HAP-1 (cell line): ENCODE results near the gene CIAO3.
"Not testable (repeated sequence)": the region's sequence is repeated elsewhere in the genome, so short reads cannot be mapped to it uniquely, and the experiment has no call there.

Experiments used
- DNase-seq, 2 experiments: peaks; one replicate each; pipeline ENCODE4 v3.0.0-alpha.2; 2016 to 2020; ENCODE audit warnings: low spot score in 2 of 2
- H3K27me3 ChIP-seq: fragments of 250-450 bp; sonication (Bioruptor Pico); 2 replicates; pipeline ENCODE4 v1.5.1; 2020; ENCODE audit warnings: low read depth, mild to moderate bottlenecking, moderate library complexity
- H3K36me3 ChIP-seq: fragments of 250-450 bp; sonication (Bioruptor Pico); replicated peaks from 2 replicates; pipeline ENCODE4 v1.5.1; 2020; ENCODE audit warnings: mild to moderate bottlenecking
- H3K4me1 ChIP-seq: fragments of 250-450 bp; sonication (Bioruptor Pico); 2 replicates; pipeline ENCODE4 v1.5.1; 2020; ENCODE audit warnings: mild to moderate bottlenecking
- H3K4me3 ChIP-seq: fragments of 250-450 bp; sonication (Bioruptor Pico); 2 replicates; pipeline ENCODE4 v1.5.1; 2020; ENCODE audit warnings: mild to moderate bottlenecking, moderate library complexity
- H3K9me3 ChIP-seq: fragments of 250-450 bp; sonication (Bioruptor Pico); 2 replicates; pipeline ENCODE4 v1.5.1; 2020; ENCODE audit warnings: mild to moderate bottlenecking, moderate library complexity
- in situ Hi-C: fragments of 300-500 bp; cut with MboI; formaldehyde crosslinking; loops from 3 replicates; pipeline ENCODE4 v1.14.3; 2020; ENCODE audit warnings: low sequenced_read_pairs, inconsistent platforms, mixed read lengths

The CIAO3 gene

DNA sequence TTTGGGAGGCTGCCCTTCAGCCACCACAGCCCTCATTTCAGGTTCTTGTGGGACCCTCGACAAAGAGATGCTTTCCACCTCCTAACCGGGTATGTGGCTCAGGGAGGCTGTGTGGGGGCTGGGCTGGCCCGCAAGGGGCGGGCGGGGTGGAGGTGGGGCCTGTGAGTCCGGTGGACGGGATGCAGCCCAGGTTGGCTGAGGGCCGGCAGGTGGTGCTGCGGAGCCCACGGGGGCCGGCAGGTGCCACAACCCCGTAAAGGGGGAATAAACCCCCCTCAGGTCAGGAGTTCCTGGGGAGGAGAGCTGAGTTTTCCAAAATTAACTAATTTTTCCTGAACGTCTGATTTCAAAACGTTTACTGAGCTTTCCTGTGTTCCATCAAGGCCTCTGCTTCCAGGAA is 4.9 kb upstream of the CIAO3 start:
- in situ Hi-C loops, result no loop called here
- H3K27me3 ChIP-seq, result no peaks in the 10 kb centered on the region
- H3K9me3 ChIP-seq, result no peaks in the 10 kb centered on the region
- H3K4me3 ChIP-seq, result no peak overlapping the region
- peak; percentile 31 to 81 for DNase-seq
- H3K36me3 ChIP-seq, result no peaks in the 10 kb centered on the region
- H3K4me1 ChIP-seq, result peaks cover 3% of the 10 kb centered on the region

DNA sequence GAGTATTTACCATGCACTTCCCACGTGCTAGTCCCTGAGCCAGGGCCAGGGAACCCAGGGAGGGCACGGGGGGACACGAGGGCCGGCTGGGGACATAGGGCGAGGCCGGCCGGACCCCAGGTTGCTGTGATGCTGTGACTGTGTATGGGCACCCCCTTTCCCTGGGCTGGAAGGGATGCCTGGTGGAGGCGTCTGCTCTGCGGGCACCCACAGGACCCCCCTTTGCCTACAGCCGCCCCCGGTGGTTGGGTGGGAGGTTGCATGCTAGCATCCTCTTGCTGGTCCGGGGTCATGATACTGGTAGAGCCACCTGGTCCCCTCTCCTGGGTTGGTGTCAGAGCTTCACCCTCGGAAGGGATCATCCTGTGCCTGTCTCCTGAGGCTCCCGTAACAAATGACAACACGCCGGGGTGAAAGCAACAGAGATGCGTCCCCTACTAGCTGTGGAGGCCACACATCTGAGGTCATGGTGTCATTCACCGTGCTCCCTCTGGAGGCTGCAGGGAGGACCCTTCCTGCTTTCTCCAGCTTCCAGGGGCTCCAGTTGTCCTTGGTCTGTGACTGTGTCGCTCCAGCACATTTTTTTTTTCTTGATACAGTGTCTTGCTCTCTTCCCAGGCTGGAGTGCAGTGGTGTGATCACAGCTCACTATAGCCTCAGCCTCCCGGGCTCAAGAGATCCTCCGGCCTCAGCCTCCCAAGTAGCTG is 3.1 kb upstream of the CIAO3 start:
- Histone ChIP-seq H3K4me3 (no peak overlapping the region), H3K4me1 (peaks cover 6% of the 10 kb centered on the region), H3K27me3 (no peaks in the 10 kb centered on the region), H3K9me3 (no peaks in the 10 kb centered on the region), H3K36me3 (peaks cover 3% of the 10 kb centered on the region)
- DNase-seq, result peak in 1 of 2 experiments; percentile 41
- in situ Hi-C loops, result no loop called here

DNA sequence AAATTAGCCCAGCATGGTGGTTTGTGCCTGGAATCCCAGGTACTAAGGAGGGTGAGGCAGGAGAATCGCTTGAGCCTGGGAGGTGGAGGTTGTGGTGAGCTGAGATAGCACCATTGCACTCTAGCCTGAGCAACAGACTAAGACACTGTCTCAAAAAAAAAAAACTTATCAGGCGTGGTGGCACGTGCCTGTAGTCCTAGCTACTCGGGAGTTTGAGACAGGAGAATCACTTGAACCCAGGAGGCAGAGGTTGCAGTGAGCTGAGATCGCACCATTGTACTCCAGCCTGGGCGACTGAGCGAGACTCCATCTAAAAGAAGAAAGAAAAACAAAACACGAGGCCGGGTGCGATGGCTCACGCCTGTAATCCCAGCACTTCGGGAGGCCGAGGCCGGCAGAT is 2.1 kb upstream of the CIAO3 start:
- DNase-seq, H3K9me3 ChIP-seq, in situ Hi-C loops, H3K4me1 ChIP-seq, H3K27me3 ChIP-seq, H3K36me3 ChIP-seq, H3K4me3 ChIP-seq: not testable (repeated sequence)

DNA sequence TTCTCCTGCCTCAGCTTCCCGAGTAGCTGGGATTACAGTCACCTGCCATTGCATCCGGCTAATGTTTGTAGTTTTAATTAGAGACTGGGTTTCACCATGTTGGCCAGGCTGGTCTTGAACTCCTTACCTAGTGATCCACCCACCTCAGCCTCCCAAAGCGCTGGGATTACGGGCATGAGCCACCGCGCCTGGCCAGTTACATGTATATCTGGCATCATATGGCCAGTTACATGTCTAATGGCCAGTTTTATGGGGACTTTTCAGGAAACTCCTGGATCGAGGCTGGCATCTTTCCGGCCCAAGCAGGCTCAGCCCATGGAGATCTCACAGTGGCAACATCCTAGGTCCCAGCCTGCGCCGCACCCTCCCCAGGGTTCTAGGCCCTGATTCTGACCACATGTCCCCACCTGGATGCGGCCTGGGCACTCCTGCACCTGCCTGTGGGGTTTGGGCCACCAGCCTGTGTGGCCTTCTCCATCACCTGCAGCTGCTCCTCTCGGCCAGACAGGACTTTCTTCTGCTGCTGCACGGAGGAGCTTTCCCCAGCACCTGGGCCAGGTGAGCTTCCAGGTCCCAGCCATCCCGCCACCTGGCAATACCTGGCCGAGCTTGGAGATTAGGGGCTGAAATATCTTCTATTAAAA is 1.3 kb upstream of the CIAO3 start:
- no peak overlapping the region for H3K4me3 ChIP-seq
- H3K27me3 ChIP-seq, result no peaks in the 10 kb centered on the region
- in situ Hi-C loops, result no loop called here
- no peaks in the 10 kb centered on the region for H3K9me3 ChIP-seq
- peaks cover 6% of the 10 kb centered on the region for H3K4me1 ChIP-seq
- H3K36me3 ChIP-seq, result peaks cover 10% of the 10 kb centered on the region
- DNase-seq, result no peak

DNA sequence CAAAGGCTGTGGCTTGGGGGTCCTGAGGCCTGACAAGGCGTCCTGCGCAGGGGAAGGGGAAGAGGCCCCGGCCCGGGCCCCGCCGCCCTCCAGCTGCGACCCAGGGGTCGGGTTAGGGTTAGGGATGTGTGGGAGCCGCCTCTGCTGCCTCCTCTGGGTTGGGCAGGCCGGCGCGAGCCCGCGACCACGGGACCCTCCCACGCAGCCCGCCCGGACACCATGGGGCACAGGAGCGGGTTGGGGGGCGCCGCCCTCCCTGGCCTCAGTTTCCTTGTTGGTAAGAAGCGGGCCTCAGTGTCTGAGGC is 386 bp downstream of the CIAO3 start:
- no peak for DNase-seq

DNA sequence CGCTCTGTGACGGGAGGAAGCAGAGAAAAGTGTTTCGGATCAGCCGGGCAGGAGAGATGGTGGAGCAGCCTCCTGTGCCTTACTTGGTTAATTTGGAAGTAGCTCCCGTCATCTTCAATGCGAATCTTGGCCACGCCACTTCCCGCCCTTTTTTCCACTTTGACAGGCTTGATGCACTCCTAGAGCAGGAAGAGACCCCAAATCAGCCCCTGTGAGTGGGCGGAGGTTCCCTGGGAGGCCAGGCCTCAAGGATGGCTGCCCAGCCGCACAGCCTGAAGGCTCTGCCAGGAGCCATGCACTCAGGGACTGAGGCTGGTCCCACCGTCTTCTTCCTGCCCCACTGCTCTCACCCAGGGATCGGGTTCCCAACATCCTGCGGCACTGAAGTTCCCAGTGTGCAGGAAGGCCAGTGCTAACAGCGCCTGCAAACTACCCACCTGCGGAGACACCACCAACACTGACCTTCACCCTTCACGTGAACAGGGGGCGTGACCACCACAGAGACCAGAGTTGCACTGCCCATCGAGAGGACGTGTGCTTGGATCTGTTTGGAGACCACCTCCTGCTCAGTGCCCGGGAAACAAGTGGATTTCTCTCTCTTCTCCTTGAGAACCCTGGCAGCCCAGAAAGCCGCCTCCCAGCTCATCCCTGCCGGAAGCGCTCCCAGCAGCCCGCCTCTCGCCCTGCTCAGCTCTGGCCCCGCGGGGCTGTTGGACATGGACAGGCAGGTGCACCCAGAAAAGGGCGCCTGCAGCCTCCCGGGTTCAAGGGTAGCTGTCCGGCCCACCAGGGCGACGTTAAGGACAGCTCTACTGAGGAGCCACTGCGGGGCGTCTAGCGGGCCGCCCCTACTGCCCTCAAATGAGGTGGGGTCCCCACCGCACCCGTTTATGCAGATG is 988 bp downstream of the CIAO3 start:
- peak overlapping the region; percentile 98 for H3K4me3 ChIP-seq
- no peaks in the 10 kb centered on the region for H3K9me3 ChIP-seq
- in situ Hi-C loops, result no loop called here
- no peaks in the 10 kb centered on the region for H3K27me3 ChIP-seq
- H3K4me1 ChIP-seq, result peaks cover 6% of the 10 kb centered on the region
- peaks cover 32% of the 10 kb centered on the region for H3K36me3 ChIP-seq
- DNase-seq, result no peak

More for the DNA sequence above, 386 bp downstream of the CIAO3 start:
- in situ Hi-C loops, result no loop called here
- Histone ChIP-seq H3K4me3 (peak overlapping the region; percentile 98), H3K4me1 (peaks cover 6% of the 10 kb centered on the region), H3K9me3 (no peaks in the 10 kb centered on the region), H3K27me3 (no peaks in the 10 kb centered on the region), H3K36me3 (peaks cover 27% of the 10 kb centered on the region)

DNA sequence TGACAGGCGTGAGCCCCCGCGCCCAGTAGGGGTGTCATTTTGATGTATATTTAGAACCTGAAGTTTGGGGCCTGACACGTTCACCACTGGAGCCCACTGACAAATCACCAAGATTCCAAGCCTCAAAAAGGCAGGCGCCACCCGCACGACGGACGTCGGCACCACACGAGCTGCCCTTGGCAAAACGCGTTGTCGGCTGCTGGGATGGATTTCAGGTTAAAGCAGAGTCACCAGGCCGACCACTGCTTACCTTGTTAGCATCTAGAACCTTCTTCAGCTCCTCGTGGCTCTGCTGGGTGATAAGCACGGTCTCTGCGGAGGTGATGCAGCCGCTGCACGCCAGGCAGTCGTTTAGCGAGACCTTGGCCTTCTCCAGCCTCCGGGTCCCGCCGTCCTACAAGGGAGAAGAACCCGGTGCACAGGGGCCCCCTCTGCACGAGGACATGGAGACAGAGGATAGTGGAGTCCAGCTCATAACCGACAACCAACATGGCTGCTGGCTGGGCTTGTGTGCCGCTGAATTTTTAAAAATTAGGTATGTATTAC is 3.8 kb downstream of the CIAO3 start:
- no peak overlapping the region for H3K4me3 ChIP-seq

DNA sequence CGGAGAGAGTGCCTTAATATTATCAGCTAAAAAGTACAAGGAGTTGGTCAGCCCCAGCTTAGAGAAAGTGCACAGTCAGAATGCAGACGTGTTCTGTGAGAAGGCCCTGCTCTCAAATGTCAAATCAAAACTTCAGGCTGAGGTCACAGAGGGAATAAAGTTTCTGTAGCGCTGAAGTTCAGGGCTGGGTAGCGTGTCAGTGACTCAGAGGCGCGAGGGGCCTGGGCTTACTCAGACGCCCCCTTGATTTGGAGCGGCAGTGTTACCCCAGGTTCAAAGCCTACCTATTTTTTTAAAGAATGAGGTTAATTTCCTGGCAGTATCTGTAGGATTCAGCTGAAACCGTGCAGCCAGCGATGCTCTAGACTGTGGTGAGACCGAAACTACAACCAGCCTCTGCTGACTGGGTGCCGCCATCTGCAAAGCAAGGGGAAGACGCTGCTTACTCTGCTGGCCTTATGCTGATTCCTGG is 4.8 kb downstream of the CIAO3 start:
- no peak overlapping the region for H3K4me3 ChIP-seq
- H3K36me3 ChIP-seq, result peaks cover 62% of the 10 kb centered on the region
- no peaks in the 10 kb centered on the region for H3K9me3 ChIP-seq
- H3K4me1 ChIP-seq, result peaks cover 3% of the 10 kb centered on the region; the same call in 1 of the 2 replicates
- no peaks in the 10 kb centered on the region for H3K27me3 ChIP-seq
- DNase-seq, result no peak
- in situ Hi-C loops, result no loop called here

More for the DNA sequence above, 3.8 kb downstream of the CIAO3 start:
- no peak for DNase-seq
- Histone ChIP-seq H3K27me3 (no peaks in the 10 kb centered on the region), H3K9me3 (no peaks in the 10 kb centered on the region), H3K36me3 (peaks cover 54% of the 10 kb centered on the region), H3K4me1 (peaks cover 6% of the 10 kb centered on the region)
- in situ Hi-C loops, result no loop called here

DNA sequence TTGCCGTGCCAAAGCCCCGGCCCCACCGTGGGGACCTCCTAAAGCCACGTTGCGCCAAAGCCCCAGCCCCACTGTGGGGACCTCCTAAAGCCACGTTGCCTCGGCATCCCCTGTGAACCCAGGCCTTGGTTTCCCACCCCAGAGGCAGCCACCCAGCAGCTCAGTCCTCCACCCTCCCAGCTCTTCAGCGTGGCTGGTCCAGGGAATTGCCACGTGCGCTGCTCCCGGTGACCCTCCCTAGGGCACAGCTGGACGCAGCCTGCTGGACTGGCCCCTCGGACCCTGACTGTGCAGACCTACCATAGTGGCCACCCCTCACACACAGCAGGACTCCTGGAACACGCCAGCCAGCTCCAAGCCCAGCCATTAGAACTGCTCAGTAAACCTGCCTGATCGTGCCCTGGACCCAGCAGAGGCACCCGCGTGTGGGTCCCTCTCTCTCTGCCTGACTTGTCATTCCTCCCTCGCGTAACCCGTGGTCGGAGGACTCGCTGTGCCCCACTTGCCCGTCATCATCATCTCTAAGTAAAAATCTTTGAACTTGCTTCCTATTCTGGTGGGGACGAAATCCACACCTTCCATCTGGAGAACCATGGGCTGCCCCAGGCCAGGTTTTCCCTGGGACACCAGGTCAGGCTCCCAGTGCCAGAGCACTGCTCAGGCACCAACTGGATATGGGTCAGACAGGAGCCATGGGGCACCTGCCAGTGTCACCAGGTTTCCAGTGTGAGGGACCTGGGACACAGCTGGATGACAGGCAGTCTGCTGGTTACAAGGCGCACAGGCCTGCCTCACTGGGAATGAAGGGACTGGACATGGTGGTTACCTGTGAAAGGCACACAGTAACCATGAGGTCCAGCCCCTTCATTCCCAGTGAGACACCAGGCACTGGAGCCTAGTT is 5.6 kb downstream of the CIAO3 start:
- no peak for DNase-seq
- peaks cover 65% of the 10 kb centered on the region for H3K36me3 ChIP-seq
- no peak overlapping the region for H3K4me3 ChIP-seq
- H3K4me1 ChIP-seq, result peaks cover 3% of the 10 kb centered on the region; the same call in 1 of the 2 replicates
- no peaks in the 10 kb centered on the region for H3K9me3 ChIP-seq
- in situ Hi-C loops, result loop anchor here (5.0 kb wide), 1 partner anchor 52 kb away; the partner anchor contains the start of genes CHTF18 and RPUSD1
- no peaks in the 10 kb centered on the region for H3K27me3 ChIP-seq

DNA sequence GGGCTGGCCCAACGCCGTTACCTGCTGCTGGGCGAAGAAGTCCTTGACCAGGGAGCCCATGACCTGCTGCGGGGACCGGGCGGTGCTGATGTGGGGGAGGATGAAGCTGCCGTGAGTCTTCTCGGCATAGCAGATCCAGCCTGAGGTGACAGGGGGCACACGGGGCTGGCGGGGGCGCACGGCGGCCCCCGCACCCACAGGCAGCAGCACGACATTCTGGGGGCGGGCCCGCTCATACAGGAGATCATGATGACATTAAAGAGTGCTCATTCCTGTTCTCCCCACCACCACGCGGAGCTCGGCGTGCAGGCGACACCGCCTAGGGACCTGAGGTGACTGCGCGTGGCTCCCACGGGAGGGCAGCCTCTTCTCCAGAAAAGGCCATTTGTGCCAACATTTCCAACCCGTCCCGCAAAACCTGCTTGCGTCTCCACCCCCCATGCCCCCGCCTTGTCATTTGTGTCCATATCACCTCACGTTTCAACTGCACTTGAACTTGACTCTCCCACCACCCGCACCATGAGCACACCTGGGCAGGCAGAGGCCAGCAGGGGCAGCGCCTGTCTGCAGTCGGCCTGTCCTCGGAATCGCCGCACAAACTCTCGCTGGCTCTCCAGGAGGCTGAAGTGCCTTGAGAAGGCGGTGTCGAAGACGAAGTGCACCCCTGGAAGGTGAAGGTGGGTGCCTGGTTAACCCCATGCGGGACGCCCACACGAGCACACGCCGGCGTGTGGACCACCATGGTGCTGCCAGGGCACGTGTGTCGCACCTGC is 6.4 kb downstream of the CIAO3 start:
- Histone ChIP-seq H3K9me3 (no peaks in the 10 kb centered on the region), H3K4me3 (no peak overlapping the region), H3K4me1 (no peaks in the 10 kb centered on the region), H3K27me3 (no peaks in the 10 kb centered on the region), H3K36me3 (peaks cover 74% of the 10 kb centered on the region)
- in situ Hi-C loops, result loop anchor here (5.0 kb wide), 1 partner anchor 53 kb away; the partner anchor contains the start of genes CHTF18 and RPUSD1
- no peak for DNase-seq

DNA sequence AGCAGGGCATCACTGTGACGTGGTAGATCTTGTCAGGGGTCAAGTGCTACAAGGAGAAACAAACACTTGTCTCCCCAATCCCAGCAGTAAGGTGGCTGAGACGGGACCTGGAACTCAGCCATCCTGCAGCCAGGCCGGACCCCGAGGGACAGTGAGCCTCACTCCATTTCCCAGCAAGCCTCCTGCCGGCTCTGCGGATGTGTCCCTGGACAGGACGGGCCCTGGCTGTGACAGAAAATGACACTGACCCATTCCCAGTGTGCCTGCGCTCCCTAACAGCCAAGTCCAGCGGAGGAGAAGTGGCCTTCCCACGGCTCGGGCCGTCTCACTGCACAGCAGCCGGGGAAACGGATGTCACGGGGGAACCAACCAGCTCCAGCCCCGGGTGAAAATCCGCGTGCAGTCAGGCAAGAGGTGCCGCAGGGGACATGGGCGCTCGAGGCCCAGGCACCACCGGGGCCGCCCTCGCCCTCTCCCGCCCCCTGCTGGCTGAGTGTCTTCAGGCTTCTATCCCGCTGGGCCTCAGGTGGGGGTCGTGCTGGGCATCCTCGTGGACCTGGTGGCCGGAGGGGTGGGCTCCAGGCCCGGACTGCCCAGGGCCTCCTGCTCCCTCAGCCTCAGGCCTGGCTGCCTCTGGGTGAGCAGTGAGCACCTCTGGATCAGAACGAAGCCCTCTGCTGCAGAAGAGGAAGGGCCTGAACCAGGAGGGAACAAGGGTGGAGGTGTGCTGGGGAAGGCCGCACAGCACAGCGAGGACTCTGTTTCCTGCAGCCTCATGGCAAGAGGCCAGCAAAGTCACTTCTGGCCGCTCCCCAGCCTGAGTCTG is 7.2 kb downstream of the CIAO3 start:
- H3K36me3 ChIP-seq, result peaks cover 77% of the 10 kb centered on the region
- DNase-seq, result peak in 1 of 2 experiments; percentile 78
- no peaks in the 10 kb centered on the region for H3K27me3 ChIP-seq
- H3K4me3 ChIP-seq, result no peak overlapping the region
- H3K4me1 ChIP-seq, result peaks cover 5% of the 10 kb centered on the region
- H3K9me3 ChIP-seq, result no peaks in the 10 kb centered on the region
- in situ Hi-C loops, result loop anchor here (5.0 kb wide), 1 partner anchor 54 kb away; the partner anchor contains the start of genes CHTF18 and RPUSD1
